HG03558 (cell line): ENCODE measurements around the gene FYB1.

Source experiments
- ATAC-seq: cut with Tn5 transposase; IDR thresholded peaks from one replicate; pipeline ENCODE4 v1.9.1; 2021; ENCODE audit warnings: moderate number of reproducible peaks; ENCODE audit not compliant: unreplicated experiment; ENCODE audit errors: extremely low read depth

FYB1 gene

DNA sequence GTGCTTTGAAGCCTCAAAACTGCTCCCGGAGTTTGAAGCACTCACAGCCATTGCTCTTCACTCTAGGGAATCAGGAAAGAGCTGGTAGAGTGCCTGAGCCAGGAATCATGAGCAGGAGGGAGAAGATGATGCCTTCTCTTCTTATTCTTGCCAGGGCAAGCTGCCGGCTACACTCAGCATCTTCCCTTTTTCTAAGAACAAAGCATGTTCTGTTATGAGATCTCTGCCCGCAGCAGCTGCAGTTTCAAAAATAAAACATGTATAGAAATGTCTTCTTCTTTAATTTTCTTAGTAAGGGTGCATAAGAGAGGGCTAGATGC lies 87.3 kb downstream of the FYB1 start:
- no peak for ATAC-seq

DNA sequence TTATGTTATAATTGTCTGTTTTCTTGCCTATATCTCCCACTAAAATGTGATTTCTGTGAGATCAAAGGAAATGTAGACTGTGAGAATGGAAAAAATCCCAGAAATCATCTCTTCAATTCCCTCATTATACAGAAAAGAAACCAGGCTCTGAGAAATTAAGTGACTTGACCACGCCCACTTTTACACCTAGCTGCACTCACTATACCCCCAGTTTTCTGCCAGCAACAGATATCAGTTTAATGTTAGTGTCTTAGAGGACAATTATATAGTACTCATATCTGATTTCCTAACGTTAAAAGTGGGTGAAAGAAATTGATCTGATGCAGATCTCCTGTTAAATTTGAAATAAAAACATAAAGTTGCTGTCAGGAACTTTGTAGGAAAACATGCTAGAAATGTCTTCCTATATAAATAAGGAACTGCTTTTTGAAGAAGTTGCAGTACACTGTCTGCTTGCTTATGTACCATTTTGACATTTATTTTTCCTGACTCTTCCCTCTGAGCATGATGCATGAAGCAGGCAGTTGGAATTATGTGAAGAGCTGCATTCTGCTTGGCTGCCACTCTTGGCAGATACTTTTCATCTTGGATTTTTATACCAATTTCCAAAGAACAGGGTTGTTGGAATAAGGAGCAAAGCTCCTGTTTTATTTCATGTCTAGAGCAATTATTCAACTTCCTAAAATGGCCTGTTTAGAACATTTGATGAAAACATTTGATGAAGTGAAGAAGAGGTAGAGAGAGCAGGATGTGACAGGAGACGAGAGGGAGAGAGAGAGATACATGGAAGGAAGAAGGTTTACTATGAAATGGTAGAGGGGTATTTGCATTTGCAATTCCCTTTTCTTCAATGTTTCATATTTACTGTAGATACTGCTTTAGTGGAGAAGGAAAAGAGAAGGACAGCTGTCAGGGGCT lies 87.9 kb downstream of the FYB1 start:
- no peak for ATAC-seq

DNA sequence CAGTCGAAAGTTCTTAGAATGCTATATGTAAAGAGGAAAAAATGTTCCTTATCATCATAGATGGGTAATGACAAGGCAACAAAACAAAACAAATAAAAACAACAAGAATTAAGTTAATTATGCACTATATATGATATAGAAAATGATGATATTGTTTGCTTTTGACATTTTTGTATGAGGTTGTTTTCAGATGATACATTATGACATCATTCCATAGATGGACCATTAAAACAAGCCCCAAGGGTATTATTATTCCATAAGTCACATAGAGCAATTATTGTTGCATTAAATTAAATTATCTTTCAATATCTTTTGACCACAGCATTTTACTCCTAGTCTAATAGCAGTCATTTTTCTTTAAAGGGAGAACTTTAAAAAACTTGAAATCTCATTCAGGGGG lies 88.6 kb downstream of the FYB1 start:
- no peak for ATAC-seq

DNA sequence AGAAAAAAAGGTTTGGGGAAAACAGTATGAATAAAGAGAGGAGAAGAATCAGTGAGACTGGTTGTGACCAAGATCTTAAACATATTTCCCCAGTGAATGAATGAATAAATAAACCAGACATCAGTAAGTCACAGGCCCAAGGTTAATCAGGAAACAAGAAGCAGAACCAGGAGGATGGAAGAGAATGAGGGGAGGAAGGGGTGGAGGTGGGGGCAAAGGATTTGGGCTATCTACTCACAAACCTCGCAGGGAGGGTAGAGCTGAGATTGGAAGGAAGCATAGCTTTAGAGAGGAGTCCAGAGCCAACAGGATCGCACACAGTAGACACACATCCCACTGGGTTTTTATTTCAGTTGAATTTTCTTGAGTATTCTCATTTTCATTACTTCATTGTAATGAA lies 97.4 kb downstream of the FYB1 start:
- ATAC-seq = no peak

DNA sequence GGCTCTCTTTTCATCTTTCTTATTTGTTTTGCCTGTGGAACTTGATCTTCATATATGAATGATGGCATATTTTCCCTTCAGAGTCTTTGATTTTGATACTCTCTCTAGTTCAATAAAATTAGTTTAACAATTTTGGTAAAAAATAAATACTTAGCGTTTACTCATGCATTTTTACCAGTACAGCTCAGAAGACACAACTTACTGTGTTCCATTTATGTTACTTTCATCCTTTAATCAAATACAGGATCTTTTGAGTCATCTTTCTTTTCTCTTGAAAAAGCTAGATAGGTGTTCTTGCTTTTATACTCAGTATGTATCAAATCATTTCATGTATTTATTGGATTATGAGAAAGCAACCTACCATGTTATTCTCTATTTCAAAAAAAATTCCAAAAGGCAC lies 98.0 kb downstream of the FYB1 start:
- no peak for ATAC-seq

DNA sequence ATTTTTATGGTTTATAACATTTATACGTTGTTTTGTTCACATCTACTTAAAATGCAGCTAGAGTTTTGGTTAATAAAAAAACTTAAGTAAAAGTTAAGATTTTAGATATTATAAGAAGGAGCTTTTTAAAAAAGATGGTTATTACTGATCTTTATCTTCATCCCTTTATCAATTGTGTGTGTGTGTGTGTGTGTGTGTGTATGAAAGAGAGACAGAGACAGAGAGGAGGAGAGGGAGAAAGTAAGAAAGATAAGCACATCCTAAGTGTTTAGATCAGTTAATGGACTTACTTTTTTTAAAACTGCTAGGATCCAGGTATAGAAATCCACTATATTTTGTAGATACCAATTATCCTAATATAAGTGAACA lies 99.3 kb downstream of the FYB1 start:
- no peak for ATAC-seq

DNA sequence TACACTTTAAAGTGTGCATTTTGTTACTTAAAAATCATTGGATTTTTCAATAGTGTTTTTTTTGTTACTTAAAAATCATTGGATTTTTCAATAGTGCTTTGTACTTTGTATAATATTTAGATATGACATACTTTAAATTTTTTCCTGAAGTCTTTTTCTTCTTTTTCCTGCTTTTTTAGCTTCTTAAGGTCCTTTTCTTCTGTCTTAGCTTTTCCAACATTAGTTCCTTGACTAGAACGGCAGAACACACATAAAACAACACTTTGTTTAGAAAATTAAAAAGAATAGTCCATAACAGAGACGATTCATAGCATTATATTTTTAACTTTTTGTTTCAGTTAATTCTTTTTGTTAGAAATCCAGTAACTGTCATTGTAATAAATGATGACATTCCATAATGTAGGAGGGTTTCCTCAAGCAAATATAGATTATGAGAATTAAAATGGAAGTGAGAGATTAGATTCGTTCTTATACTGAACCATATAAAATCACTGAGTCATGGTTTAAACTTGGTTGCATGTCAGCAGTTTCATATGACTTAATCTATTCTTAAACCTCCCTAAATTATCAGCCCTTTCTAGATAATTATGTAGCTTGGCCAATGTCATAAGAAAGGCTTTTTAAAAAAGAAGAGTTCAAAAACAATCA lies 99.8 kb downstream of the FYB1 start:
- no peak for ATAC-seq

DNA sequence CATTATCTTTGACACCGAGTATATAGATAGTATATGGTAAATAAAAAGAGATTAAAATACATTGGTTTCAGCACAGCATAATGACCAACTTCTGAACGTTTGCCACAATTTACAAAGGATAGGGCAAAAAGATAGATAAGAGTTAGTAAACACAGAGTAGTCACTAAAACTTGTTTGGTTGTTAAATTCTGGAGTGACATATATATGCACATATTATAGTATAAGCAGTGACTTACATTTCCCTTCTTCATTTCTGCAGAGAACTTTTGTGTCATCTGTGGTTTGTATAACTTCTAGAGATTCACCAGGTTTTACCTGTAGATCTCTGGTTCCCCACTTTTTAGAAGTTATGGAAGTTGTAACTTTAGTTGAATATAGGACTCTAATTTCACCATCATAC lies 100.7 kb downstream of the FYB1 start:
- ATAC-seq = no peak

DNA sequence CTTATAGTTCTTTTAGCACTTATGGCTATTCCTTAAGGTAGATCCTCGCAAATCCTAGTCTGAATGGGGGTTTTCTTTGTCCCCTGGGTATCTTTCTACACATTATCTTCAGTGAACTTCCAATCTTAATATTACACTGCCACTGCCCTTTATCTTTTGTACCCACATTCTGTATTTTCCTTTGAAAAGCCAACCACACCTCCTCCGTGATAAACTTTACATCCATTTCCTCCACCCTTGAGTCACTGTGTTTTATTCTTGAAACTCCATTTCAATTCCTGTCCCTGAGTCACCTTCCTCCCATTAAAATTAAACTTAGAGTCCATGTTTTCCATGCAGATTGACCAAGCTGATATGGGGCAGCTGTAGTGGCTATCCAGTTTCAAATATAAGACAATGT lies 102.0 kb downstream of the FYB1 start:
- no peak for ATAC-seq

DNA sequence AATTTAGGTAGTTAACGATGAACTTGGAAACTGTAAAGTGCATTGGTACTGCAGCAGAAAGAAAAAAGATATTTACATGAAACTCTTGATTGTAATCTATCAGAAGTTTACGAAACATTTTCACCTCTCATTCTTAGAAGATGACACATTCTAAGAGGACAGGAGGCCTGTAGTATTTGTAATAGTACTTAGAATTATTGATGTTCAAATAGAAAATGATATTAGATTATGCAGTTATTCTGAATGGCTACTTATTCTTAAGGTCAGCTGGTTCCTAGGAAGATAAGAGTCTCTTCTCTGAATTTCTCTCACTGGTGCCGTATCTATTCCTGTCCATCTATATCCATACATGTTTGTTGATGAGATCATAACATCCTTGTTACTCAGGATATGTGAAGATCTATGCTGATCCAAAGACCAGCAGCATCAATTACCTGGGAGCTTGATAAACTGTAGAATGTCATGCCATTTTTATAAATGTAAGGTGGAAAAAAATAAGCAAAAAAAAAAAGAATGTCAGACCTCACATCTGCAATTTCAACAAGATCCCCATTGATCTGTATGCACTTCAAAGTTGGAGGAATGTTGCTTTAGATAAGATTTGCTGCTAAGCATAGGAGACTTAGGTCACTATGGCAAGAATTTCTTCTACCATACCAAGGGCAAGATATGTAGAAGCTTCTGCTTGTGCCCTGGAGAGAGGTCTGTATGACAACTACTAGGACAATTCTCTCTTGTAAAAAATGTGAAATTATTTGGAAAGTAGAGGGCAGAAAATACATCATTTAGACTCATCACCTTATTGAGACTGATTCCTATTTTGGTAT lies 102.8 kb downstream of the FYB1 start:
- no peak for ATAC-seq

DNA sequence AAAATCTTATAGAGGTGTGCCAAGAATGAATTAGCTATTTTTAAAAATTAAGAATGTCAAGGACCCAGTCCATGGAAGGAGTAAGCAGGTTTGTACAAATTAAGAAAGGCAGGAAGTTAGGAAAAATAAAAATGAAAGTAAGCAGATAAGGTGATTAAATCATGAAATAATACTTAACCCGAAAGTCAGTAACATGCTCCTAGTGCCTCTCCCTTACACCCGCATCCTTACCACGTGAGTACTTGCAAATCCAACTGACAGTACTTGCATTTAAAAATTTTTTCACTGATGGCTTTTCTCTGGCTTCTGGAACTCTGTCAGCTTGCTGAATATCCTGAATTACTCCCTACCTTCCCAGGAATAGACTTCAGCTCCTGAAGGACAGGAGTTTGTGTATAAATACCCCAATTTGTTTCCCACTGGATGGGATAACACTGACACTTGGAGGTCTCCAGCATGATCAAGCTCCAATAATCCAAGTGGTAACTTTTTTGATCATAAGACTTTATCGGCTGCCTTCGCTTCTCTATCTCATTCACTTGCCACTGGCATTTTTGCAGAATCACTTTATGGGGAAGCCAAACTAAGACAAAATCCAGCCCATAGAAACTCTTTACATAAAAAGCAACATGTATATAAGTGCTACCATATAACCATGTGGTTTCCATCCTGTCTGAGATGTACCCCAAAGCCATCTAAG lies 103.6 kb downstream of the FYB1 start:
- ATAC-seq = no peak

DNA sequence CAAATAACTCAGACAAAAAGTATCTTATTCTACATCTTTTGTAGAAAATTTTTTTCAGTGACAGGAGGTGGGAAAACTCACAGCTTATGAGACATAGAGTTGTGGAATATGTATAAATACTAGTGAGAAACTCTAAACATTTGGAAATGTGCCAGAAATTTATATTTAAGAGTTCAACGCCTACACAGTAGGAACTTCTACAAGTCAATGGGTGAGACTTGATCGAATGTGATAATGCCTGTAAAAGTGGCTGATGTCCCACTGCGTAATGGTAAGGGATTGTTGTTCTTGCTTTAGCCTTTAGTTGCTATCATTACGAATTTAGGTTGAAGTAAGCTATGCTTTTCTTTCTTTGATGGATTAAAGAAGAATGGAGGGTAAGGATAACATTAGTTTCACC lies 105.2 kb downstream of the FYB1 start:
- no peak for ATAC-seq

DNA sequence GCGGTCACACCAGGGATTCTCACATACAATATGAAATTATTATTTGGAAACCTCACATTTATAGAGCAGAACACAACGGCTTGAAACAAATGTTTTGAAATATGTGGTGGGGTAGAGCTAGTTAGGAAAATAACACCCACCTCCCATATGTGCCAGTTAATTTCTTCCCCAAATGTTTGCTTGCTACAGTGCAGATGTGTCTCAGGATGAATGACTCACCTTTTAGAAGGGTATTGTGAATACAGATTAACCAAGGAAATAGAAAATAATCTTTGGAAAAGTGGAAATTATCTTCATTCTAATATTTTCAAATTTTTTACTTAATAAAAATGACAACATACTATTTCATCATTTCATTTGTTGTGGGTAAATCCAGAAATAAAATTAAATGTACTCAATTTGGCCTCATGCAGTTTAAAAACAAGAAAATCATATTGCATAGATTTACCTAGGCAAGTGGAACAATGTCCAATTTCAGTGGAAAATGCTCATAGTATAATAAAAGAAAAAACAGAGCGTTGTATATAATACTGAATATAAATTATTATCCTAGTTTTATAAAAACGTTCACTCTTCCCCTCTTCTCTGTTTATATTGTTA lies 105.9 kb downstream of the FYB1 start:
- no peak for ATAC-seq

DNA sequence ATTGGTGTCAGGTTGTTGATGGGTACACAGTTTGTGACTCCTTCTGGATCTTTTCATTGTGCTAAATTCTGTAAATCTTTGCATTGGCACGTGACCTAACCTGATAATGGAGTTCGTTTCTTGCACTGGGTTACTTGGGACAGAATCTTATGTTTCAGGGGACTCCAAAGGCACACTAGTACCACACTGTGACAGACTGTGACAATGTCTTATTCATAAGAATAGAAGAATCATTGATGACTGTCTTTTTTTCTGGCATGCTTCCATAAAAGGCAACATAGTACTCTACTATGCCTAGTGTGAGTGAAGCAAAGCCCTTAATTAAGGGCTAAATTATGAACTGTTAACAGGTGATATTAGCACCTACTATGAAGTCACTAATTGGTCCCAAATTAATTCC lies 109.8 kb downstream of the FYB1 start:
- ATAC-seq = no peak

DNA sequence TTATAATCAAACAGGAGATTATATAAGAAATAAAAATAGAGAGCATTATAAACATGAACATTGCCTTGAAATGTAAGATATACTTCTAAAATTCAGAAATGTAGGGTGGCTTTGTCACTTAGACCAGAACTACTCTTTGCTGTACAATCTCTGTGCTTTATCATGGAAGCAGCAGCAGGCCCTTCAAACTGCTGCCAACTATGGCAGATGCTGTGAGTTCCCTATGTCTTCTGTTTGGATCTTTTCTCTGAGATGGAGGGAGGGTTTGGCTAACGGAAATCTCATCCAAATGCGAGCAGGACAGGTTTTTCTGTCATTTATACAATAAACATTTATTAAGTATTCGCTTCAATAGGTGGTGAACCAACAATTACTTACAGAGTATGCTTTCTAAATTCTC lies 110.4 kb downstream of the FYB1 start:
- ATAC-seq = no peak

DNA sequence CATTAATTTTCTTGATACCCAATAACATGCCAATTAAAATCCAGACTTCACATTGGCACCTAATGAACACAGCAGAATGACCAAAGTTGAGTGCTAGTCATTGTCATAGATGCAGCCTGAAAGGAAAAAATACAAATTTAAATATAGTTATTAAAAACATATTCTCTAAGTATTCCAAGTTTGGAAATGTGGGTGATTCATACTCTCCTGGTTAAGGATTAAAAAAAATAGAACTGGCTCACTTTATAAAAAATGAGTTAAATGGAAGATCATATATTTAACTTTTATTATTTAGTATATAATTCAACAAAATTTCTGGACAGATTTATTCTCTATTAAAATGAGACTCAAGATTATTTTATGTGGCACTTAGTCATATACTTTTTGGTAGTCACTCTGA lies 112.0 kb downstream of the FYB1 start:
- no peak for ATAC-seq

DNA sequence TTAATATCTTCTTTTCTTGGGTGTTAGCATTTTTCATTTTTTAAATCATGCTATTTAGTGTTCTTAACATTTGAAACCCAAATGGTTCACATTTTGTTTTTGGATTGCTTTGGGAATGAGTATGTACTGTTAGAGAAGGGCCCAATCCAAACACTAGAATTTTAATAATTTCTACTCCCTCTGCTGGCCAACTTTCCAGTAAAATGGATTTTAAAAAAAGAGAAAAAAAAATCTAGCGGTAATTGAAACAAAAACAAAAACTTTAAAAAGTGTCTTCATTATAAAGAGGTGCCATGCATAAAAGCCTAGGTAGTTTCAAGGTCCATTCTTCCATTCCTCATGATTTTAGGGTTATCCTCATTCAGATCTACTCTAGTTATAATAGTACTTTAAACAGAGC lies 113.0 kb downstream of the FYB1 start:
- no peak for ATAC-seq

DNA sequence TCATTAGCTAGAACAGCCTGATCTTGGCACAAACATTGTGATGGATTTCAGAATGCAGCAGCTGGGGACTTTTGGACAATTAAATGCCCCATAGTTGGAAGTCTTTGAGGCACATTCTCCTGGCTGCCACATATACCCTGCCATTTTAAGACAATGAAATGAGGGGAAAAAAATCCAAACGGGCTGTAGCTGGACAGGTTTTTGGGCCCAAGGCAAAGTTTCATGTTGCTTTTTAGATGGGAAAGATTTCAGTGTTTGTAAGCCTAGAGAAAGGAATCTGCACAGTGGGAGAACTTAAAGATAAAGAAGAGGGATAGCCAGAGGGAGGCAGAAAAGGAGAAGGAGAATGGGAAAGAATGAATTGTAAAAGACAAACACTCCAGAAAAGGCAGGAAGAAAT lies 115.1 kb downstream of the FYB1 start:
- no peak for ATAC-seq

DNA sequence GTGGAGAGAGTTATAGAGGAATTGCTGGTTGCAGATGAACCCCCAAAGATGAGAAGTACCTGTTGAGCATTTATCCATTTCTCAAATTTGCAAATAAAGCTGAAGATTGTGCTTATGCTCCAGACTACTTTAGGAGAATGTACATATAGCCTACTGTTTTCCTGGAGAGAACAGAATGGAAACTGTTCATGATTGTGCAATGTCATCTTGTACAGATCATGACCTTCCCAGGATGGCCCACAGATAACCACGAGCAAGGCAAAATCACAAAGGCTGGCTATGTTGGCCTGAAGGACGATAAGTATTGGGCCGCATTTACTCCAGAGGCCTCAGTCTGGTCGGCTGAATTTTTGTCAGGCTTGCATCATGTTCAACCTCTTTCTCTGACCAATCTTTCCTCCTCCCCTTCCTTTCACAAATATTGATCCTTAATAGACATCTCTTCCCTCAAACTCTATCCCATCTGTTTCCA lies 116.6 kb downstream of the FYB1 start:
- no peak for ATAC-seq

DNA sequence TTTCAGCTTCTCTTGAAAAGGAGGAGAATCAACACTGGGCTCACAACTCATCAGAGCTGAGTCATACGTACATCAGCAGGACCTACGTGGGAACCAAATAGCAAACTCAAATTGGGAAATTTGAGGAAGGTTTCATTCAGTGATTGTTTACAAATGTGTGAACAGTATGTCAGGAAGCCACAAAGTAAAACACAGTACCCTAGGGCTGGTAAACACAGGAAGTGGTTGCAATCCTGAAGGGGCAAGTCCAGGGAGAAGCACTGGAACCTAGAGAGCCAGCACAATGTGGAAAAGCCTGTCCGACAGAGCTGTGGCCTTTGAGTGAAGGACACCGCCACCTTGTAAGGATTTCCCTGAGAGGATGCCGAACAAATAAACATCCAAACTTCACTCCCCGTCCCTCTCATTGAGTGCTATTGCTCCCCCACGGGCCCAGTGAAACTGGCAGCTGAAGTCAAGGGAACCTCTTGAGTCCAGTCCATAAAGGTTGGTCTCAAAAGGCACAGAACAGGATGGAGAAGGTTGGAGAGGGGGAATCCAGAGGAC lies 118.4 kb downstream of the FYB1 start:
- no peak for ATAC-seq
